GM13976 (cell line): Measurements from ENCODE around the gene ATP1B4.

Source experiments
- DNase-seq: peaks from one replicate; pipeline ENCODE4 v3.0.0; 2012; ENCODE audit warnings: low spot score
- in situ Hi-C: fragments of 300-500 bp; cut with MboI; formaldehyde crosslinking; loops from one replicate; pipeline ENCODE4 v1.12.0; 2022; ENCODE audit warnings: low sequenced_read_pairs, mixed read lengths, inconsistent platforms; ENCODE audit not compliant: unreplicated experiment
- TF ChIP-seq, protein P1 (sequence below): IDR thresholded peaks from 2 replicates; pipeline ENCODE4 v1.5.1; 2012; ENCODE audit warnings: borderline replicate concordance, mild to moderate bottlenecking; ENCODE audit not compliant: insufficient read depth; ENCODE audit errors: extremely low read depth, missing control alignments, control extremely low read depth

ATP1B4 gene

DNA sequence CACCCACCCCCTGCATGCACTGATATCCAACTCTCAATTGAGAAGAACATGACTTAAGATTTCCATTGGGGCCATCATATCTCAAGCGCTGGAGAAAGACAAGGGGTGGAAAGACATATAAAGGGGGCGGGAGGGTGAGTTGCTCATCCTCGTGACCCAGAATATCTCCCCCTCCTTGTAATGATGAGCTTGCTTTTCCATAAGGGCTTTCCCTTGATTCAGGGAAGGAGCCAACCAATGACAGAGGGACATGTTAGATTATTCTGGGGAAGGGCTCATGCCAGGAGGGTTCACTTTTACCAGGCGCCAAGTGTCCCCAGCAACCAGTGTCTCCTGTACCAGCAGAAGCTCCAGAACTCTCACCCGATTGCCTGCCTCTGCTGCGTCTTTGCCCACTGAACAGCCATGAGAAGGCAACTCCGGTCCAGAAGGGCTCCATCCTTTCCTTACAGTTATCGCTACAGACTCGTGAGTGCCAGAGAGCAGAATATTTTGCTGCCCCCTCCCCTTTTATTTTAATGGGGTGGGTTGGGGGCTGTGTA lies at the start of gene ATP1B4:
Gene ATP1B4 (plus strand): TSS at position 326 of the 542 bp plus-strand sequence. CDS start 80 bp downstream, at position 406.
- DNase-seq, result no peak
- in situ Hi-C loops, result no loop called here
- TF ChIP-seq, protein P1, sequence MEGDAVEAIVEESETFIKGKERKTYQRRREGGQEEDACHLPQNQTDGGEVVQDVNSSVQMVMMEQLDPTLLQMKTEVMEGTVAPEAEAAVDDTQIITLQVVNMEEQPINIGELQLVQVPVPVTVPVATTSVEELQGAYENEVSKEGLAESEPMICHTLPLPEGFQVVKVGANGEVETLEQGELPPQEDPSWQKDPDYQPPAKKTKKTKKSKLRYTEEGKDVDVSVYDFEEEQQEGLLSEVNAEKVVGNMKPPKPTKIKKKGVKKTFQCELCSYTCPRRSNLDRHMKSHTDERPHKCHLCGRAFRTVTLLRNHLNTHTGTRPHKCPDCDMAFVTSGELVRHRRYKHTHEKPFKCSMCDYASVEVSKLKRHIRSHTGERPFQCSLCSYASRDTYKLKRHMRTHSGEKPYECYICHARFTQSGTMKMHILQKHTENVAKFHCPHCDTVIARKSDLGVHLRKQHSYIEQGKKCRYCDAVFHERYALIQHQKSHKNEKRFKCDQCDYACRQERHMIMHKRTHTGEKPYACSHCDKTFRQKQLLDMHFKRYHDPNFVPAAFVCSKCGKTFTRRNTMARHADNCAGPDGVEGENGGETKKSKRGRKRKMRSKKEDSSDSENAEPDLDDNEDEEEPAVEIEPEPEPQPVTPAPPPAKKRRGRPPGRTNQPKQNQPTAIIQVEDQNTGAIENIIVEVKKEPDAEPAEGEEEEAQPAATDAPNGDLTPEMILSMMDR, result no peak

DNA sequence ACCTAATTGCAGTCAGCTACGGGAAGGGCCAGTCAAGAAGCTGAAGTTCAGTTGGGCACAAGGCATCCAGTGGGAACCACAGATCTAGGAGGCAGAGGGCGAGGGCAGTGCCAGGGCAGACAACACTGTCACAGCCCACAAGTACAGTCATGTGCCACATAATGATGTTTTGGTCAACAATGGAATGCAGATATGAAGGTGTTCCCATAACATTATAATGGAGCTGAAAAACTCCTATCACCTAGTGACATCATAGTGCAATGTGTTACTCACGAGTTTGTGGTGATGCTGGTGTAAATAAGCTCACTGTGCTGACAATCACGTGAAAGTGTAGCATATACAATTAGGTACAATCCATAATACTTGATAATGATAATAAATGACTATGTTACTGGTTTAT lies 46.1 kb upstream of the ATP1B4 start:
- no peak for DNase-seq
- in situ Hi-C loops, result no loop called here
- TF ChIP-seq, protein P1, result no peak

DNA sequence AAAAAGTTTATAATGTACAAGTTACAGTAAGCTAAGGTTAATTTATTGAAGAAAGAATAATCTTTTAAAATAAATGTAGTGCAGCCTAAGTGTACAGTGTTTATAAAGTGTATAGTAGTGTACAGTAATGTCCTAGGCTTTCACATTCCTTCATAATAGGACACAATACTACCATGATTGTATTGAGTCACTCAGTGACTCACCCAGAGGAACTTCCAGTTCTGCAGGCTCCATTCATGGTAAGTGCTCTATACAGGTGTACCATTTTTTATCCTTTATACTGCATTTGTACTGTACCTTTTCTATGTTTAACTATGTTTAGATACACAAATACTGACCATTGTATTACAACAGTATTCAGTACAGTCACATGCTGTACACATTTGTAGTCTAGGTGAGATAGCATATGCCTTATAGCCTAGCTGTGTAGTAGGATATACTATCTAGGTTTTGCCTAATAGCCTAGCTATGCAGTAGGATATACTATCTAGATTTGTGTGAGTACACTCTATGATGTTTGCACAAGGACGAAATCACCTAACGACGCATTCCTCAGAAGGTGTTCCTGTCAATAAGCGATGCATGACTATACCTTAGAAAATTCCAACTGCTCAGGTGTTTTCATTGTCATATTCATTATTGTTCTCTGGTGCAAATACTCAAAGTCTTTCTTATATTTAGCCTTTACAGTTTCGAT lies 45.2 kb upstream of the ATP1B4 start:
- in situ Hi-C loops, result no loop called here

DNA sequence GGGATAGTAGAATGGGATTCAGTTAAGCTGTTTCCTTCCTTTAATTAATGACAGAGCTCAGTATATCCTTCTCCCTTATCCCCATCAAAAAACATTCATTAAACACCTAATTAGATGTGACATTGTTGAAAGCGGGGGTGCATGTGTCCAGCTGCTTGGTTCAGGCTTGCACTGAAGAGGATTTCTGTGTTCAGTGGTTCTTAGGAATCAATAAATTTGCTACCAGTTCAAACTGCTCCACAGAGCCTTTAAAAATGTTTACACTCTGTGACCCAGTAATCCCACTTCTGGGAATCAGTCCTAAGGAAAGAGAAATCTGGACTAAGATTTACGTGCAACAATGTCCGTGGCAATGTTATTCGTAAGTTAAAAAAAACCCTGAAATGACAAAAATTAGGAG lies 43.5 kb upstream of the ATP1B4 start:
- TF ChIP-seq, protein P1, result no peak
- no peak for DNase-seq
- in situ Hi-C loops, result no loop called here

More for the DNA sequence above, 45.2 kb upstream of the ATP1B4 start:
- TF ChIP-seq, protein P1, result no peak
- no peak for DNase-seq

DNA sequence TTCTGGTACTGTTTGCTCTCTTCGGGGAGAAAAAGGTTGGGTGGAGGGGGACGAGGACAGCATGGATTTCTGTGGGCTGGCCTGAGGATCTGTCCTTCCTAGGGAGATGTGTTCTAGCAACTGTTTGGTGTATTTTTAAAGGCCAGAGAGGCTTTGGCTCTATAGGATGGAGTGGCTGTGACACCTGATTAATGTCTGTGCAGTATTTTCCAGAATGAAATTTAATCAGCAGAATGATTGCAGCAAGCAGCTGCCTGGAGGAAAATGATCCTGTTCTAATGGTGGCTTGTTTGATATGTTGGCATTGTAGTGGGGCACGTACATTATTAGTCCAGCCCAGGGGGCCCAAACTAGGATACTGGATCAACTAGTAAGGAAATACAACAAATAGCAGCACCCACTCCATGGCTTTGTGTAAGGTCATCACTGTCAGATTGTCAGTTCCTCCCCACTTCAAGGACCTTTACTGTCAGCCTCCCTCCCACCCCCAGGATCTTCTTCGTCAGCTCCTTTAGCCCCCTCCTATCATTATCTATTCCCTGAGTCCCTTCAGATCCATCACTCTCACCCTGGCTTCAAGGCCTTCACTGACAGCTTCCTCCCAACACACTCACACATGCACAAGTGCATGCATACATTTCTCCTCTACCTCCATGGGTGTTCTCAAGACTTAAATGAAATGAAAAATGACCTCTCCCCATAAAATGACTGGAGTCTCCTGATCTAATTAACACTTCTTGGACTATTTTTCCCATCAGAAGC lies 40.2 kb upstream of the ATP1B4 start:
- no peak for DNase-seq
- in situ Hi-C loops, result no loop called here
- TF ChIP-seq, protein P1, result no peak

DNA sequence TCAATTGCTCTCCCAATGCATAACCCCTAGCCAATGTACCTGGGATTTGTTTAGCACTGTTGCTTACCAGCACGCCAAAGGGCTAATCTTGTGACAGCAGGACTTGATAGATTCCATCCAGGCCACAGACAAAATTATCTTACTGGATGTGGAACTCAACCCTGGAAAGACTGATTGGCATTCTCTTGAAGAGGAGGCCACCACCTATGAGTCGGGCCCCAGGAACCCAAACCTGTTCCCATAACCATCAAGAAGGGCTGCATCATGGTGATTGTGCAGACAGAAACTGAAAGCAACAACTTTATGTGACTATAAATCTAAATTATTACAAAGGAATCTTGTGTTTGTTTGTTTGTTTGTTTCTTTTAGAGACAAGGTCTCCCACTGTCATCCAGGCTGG lies 30.8 kb upstream of the ATP1B4 start:
- TF ChIP-seq, protein P1, result no peak
- DNase-seq, result no peak
- in situ Hi-C loops, result no loop called here
